ENCODE results near the gene SHPK.

The SHPK gene

DNA sequence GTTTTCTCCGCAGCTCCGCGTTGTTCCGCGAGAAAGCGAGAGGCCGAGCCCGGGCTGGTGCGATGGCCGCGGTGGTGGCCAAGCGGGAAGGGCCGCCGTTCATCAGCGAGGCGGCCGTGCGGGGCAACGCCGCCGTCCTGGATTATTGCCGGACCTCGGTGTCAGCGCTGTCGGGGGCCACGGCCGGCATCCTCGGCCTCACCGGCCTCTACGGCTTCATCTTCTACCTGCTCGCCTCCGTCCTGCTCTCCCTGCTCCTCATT is 33.0 kb upstream of the SHPK start:
- DNase-seq (ENCODE audit: low spot score): no peak
- in situ Hi-C loops (cut with MboI; ENCODE audit: low pct_unique_long_range_greater_than_20kb, low sequenced_read_pairs, unreplicated experiment): loop anchor here (25.0 kb wide), 1 partner anchor 632 kb away; no protein-coding TSS in a partner anchor
- TF ChIP-seq, protein P1, sequence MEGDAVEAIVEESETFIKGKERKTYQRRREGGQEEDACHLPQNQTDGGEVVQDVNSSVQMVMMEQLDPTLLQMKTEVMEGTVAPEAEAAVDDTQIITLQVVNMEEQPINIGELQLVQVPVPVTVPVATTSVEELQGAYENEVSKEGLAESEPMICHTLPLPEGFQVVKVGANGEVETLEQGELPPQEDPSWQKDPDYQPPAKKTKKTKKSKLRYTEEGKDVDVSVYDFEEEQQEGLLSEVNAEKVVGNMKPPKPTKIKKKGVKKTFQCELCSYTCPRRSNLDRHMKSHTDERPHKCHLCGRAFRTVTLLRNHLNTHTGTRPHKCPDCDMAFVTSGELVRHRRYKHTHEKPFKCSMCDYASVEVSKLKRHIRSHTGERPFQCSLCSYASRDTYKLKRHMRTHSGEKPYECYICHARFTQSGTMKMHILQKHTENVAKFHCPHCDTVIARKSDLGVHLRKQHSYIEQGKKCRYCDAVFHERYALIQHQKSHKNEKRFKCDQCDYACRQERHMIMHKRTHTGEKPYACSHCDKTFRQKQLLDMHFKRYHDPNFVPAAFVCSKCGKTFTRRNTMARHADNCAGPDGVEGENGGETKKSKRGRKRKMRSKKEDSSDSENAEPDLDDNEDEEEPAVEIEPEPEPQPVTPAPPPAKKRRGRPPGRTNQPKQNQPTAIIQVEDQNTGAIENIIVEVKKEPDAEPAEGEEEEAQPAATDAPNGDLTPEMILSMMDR (IDR thresholded peaks at IDR 0.05; ENCODE audit: extremely low read depth, insufficient read depth, missing control alignments): no peak

DNA sequence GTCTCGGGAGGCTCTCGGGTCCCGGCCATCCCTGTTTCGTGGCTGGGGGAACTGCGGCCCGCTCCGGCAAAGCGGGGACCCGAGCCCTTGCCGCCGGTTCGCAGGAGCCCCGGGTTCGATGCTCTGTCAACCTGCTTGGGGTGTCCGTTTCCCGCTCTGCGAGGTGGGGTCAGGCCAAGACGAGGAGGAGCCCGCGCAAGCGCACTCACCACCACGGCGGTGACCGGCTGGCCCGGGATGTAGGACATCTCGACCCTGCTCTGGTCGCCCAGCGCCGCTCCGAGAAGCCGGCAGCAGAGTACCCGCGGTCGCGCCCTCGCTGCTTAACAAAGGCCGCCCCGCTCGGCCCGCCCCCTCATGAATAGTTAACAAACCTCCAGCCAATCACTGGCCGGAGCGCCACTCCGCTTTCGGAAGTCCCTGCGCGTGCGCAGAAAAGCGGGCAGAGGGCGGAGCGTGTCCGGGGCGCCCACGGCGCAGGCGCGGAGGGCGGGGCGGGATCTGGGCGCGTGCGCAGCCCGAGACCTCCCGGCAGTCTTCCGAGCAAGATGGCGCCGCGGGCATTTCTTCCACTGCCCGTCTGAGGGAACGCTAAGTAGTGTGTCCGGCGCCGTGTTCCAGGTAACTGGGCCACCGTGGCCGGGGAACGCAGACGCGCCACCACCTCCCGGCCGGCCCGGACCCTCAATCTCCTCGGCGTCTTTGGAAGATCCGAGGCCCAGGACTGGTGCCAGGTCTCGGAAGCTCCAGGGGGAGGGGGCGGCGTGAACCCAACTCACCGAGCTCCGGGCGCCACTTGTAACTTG is 32.4 kb upstream of the SHPK start, which contains the start of the genes EMC6 and TAX1BP3:
Gene EMC6, plus strand, starts transcription at position 534 of the 806 bp plus-strand sequence. CDS start 335 bp downstream, outside the sequence.
Gene TAX1BP3, minus strand, starts transcription at position 300 of the 806 bp plus-strand sequence. Its CDS starts 52 bp downstream, at position 248.
- TF ChIP-seq, protein P1 (IDR thresholded peaks at IDR 0.05; ENCODE audit: extremely low read depth, insufficient read depth, missing control alignments): no peak
- DNase-seq (ENCODE audit: low spot score): peak; percentile 100
- in situ Hi-C loops (cut with MboI; ENCODE audit: low pct_unique_long_range_greater_than_20kb, low sequenced_read_pairs, unreplicated experiment): loop anchor here (25.0 kb wide), 1 partner anchor 631 kb away; no protein-coding TSS in a partner anchor

DNA sequence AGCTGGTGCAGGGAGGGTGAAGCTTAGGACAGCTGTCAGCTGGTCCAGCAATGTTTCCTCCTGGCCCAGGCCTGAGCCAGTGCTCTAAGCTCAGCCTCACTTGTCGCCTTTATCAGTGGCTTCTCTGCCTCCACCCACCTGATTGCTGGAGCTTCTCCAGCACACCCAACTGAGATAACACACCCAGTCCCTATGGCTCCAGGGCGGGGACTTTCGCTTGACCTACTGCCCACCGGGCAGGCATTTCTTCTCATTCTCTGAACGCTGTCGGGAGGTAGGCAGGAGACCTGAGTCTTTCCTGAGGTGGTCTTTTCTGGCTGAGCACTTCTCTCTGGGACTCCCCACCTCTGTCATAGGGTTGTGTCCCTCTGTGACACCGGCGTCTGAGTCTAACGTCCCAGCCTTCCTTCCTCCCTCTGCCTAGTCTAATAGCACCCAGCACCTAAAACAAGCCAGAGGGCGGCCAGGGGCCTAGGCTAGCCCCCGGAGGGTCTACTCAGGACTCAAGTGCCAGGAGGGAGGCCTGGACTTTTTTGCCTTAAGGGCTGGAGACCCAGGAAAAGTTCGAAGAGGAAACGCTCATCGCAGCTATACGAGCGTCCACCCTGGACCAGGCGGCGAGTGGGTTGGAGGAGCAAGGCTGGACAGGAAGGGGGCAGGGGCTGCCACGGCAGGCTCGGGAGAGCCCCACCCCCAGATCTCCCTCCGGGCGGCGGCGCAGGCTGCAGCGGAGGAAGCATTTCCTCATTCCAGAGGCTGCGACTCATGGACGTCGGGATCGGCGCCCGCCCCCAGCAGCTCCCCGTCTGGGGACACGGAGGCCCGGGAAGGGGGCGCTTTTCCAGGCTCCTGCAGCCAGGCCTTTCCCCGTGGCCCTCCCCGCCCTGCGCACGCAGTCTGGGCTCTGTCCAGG is 31.6 kb upstream of the SHPK start:
- DNase-seq (ENCODE audit: low spot score): no peak
- in situ Hi-C loops (cut with MboI; ENCODE audit: low pct_unique_long_range_greater_than_20kb, low sequenced_read_pairs, unreplicated experiment): loop anchor here (25.0 kb wide), 1 partner anchor 630 kb away; no protein-coding TSS in a partner anchor

DNA sequence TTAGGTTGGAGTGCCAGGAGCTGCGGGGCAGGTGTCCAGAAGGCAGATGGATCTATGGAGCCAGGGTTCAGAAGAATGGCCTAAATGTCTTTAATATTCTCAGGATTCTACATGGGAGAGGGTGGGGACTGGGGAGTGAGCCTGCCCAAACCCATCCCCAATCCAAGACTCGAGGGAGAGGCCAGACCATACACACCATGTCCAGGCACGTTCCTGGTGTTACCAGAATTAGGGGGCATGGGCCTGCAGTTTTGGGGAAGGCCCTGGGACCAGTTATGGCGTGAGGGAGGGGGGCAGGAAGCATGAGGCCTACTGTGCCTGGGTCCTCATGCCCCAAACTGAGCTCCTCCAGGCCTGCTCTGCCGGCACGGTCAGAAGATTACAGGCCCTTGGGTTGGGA is 30.5 kb upstream of the SHPK start:
- in situ Hi-C loops (cut with MboI; ENCODE audit: low pct_unique_long_range_greater_than_20kb, low sequenced_read_pairs, unreplicated experiment): loop anchor here (25.0 kb wide), 1 partner anchor 629 kb away; no protein-coding TSS in a partner anchor

More for the DNA sequence above, 31.6 kb upstream of the SHPK start:
- TF ChIP-seq, protein P1 (IDR thresholded peaks at IDR 0.05; ENCODE audit: extremely low read depth, insufficient read depth, missing control alignments): peak; percentile 0

DNA sequence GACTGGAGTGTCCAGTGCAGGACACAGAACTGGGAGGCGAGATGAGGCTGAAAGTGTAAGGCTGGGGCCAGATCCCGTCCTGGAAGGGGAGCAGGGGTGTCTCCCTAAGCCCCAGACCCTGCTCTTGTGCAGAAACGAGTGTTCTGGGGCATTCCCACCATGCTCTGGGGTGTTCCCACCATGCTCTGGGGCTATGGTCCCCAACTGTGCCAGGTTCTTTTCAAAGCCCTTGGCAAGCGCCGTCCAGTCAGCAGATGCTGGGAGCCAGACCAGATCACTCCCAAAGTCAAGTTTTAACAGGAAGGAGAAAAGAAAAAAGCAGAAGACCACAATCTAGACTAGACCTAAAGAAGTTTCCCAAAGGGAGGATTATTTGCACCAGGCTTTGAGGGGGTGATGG is 29.8 kb upstream of the SHPK start:
- DNase-seq (ENCODE audit: low spot score): no peak
- in situ Hi-C loops (cut with MboI; ENCODE audit: low pct_unique_long_range_greater_than_20kb, low sequenced_read_pairs, unreplicated experiment): loop anchor here (25.0 kb wide), 1 partner anchor 629 kb away; no protein-coding TSS in a partner anchor
- TF ChIP-seq, protein P1 (IDR thresholded peaks at IDR 0.05; ENCODE audit: extremely low read depth, insufficient read depth, missing control alignments): no peak

More for the DNA sequence above, 30.5 kb upstream of the SHPK start:
- TF ChIP-seq, protein P1 (IDR thresholded peaks at IDR 0.05; ENCODE audit: extremely low read depth, insufficient read depth, missing control alignments): no peak
- DNase-seq (ENCODE audit: low spot score): no peak
